Glomerular endothelial cell (primary cell): Measurements from ENCODE around the gene SERINC2. TPM values are rescaled to one million over a fixed set of nuclear protein-coding genes. Genes with fewer than 3 reads are reported as not detected.

Experiments used
- total RNA-seq: library from RNA; depleted of rRNA; stranded (reverse); fragments of >200 nt; gene quantifications from 2 replicates; pipeline ENCODE4 v1.2.3, GENCODE V29; 2015

The SERINC2 gene
- total RNA-seq, 1 donor from 2014 or later: 38.4 TPM

Other genes with a start within 250 kb of the SERINC2 start
- 0.15 TPM in 1 of 2 replicates, not detected in the other for gene NKAIN1, start 173.3 kb upstream of the SERINC2 start, total RNA-seq
- 58.5 and 64.4 TPM in 2 replicates for gene SNRNP40, start 116.4 kb upstream of the SERINC2 start, total RNA-seq
- gene ZCCHC17, start 116.2 kb upstream of the SERINC2 start, total RNA-seq: 28.2 and 44.0 TPM in 2 replicates
- gene FABP3, start 40.1 kb upstream of the SERINC2 start, total RNA-seq: 9.3 TPM in 1 of 2 replicates, not detected in the other
- 286 and 412 TPM in 2 replicates for gene TINAGL1, start 163.3 kb downstream of the SERINC2 start, total RNA-seq
- gene HCRTR1, start 204.5 kb downstream of the SERINC2 start, total RNA-seq: 0.58 and 1.3 TPM in 2 replicates
- 83.4 and 97.8 TPM in 2 replicates for gene PEF1, start 231.7 kb downstream of the SERINC2 start, total RNA-seq